Osteocyte (in vitro differentiated cells): ENCODE data around the gene LAMC1. TPM values are rescaled to one million over a fixed set of nuclear protein-coding genes. Genes with fewer than 3 reads are reported as not detected.

Experiments used
- DNase-seq: peaks from one replicate; pipeline ENCODE4 v3.0.0; 2021; ENCODE audit warnings: mixed read lengths; ENCODE audit not compliant: unreplicated experiment; ENCODE audit errors: extremely low spot score
- H3K27ac Mint-ChIP-seq: one replicate; pipeline ENCODE4 v1.8.0; 2021; ENCODE audit warnings: mild to moderate bottlenecking, mixed read lengths; ENCODE audit not compliant: unreplicated experiment
- H3K27me3 Mint-ChIP-seq: one replicate; pipeline ENCODE4 v1.8.0; 2021; ENCODE audit warnings: mixed read lengths; ENCODE audit not compliant: unreplicated experiment
- H3K36me3 Mint-ChIP-seq: one replicate; pipeline ENCODE4 v1.8.0; 2021; ENCODE audit warnings: mixed read lengths; ENCODE audit not compliant: unreplicated experiment
- H3K4me1 Mint-ChIP-seq: one replicate; pipeline ENCODE4 v1.8.0; 2021; ENCODE audit warnings: mixed read lengths; ENCODE audit not compliant: unreplicated experiment
- H3K4me3 Mint-ChIP-seq: one replicate; pipeline ENCODE4 v1.8.0; 2021; ENCODE audit warnings: mild to moderate bottlenecking, moderate library complexity, mixed read lengths; ENCODE audit not compliant: unreplicated experiment
- H3K9me3 Mint-ChIP-seq: one replicate; pipeline ENCODE4 v1.8.0; 2021; ENCODE audit warnings: mixed read lengths; ENCODE audit not compliant: unreplicated experiment
- CTCF ChIP-seq: fragments of 200-600 bp; sonication (generic); IDR thresholded peaks from 2 replicates; pipeline ENCODE4 v1.5.0; 2021; ENCODE audit warnings: antibody characterized with exemption, mild to moderate bottlenecking, moderate library complexity
- total RNA-seq: library from RNA; stranded (reverse); gene quantifications from 2 replicates; pipeline ENCODE4 v1.2.1, GENCODE V29; 2021

The LAMC1 gene
- total RNA-seq, 1 donor from 2014 or later: 384 TPM

GRCh38 chr1:183073320-183073719, 50.1 kb downstream of the LAMC1 start:
- Mint-ChIP-seq H3K27ac (no peak overlapping the region), H3K4me3 (no peak overlapping the region), H3K9me3 (no peaks in the 10 kb centered on the region), H3K36me3 (no peaks in the 10 kb centered on the region), H3K4me1 (peaks cover 80% of the 10 kb centered on the region), H3K27me3 (no peaks in the 10 kb centered on the region)
- no peak for DNase-seq
- TF ChIP-seq CTCF: no peak

- Mint-ChIP-seq H3K36me3 (no peaks in the 10 kb centered on the region), H3K4me3 (no peak overlapping the region), H3K27ac (peak overlapping the region; percentile 24), H3K27me3 (no peaks in the 10 kb centered on the region), H3K4me1 (peaks cover 85% of the 10 kb centered on the region), H3K9me3 (no peaks in the 10 kb centered on the region)
- DNase-seq: no peak
- TF ChIP-seq CTCF: no peak
Observed at GRCh38 chr1:183074215-183074614, 51.0 kb downstream of the LAMC1 start.

- no peak for DNase-seq
- Mint-ChIP-seq H3K36me3 (no peaks in the 10 kb centered on the region), H3K27me3 (no peaks in the 10 kb centered on the region), H3K4me1 (peaks cover 83% of the 10 kb centered on the region), H3K9me3 (no peaks in the 10 kb centered on the region), H3K27ac (peak overlapping the region; percentile 68), H3K4me3 (no peak overlapping the region)
- TF ChIP-seq CTCF: no peak
Observed at GRCh38 chr1:183075861-183076260, 52.6 kb downstream of the LAMC1 start.

GRCh38 chr1:183077097-183077496, 53.9 kb downstream of the LAMC1 start:
- no peaks in the 10 kb centered on the region for H3K27me3 Mint-ChIP-seq
- DNase-seq: no peak
- peaks cover 77% of the 10 kb centered on the region for H3K4me1 Mint-ChIP-seq
- TF ChIP-seq CTCF: no peak
- H3K27ac Mint-ChIP-seq: peak overlapping the region; percentile 68
- H3K4me3 Mint-ChIP-seq: no peak overlapping the region
- no peaks in the 10 kb centered on the region for H3K36me3 Mint-ChIP-seq
- H3K9me3 Mint-ChIP-seq: no peaks in the 10 kb centered on the region

GRCh38 chr1:183079712-183080388, 56.6 kb downstream of the LAMC1 start:
- peaks cover 55% of the 10 kb centered on the region for H3K4me1 Mint-ChIP-seq

More at GRCh38 chr1:183079712-183080388, 56.6 kb downstream of the LAMC1 start:
- no peaks in the 10 kb centered on the region for H3K9me3 Mint-ChIP-seq
- H3K4me3 Mint-ChIP-seq: no peak overlapping the region
- peak overlapping the region; percentile 33 for H3K27ac Mint-ChIP-seq
- no peaks in the 10 kb centered on the region for H3K36me3 Mint-ChIP-seq
- no peak for DNase-seq
- no peak for TF ChIP-seq CTCF
- no peaks in the 10 kb centered on the region for H3K27me3 Mint-ChIP-seq
